ENCODE data around the gene DUSP8.

The DUSP8 gene

GRCh38 chr11:1571760-1572196, 293 bp downstream of the DUSP8 start:
- no peak overlapping the region for H3K4me2 ChIP-seq (ENCODE audit: low read depth, low read length, poor library complexity, severe bottlenecking)

GRCh38 chr11:1570896-1571759, 943 bp downstream of the DUSP8 start:
- Histone ChIP-seq H3K9me2 (replicated peaks; ENCODE audit: low read depth, low read length) (no peaks in the 10 kb centered on the region), H3K9ac (ENCODE audit: low read depth, low read length, poor library complexity, severe bottlenecking) (no peak overlapping the region), H2AFZ (ENCODE audit: low read length) (no peak overlapping the region), H3K9me3 (ENCODE audit: insufficient read depth, low read depth, low read length) (no peaks in the 10 kb centered on the region), H3K4me2 (ENCODE audit: low read depth, low read length, poor library complexity, severe bottlenecking) (no peak overlapping the region), H3K4me3 (ENCODE audit: low read length, poor library complexity, severe bottlenecking) (no peak overlapping the region), H3K4me1 (ENCODE audit: insufficient read depth, low read length, poor library complexity, severe bottlenecking) (no peaks in the 10 kb centered on the region), H4K20me1 (ENCODE audit: insufficient read depth, low read length, poor library complexity, severe bottlenecking) (no peaks in the 10 kb centered on the region), H3F3A (ENCODE audit: low read depth) (no peaks in the 10 kb centered on the region), H3K79me2 (ENCODE audit: insufficient read depth, low read length) (no peaks in the 10 kb centered on the region), H3K27me3 (ENCODE audit: insufficient read depth, low read length, poor library complexity, severe bottlenecking) (no peaks in the 10 kb centered on the region), H3K36me3 (ENCODE audit: insufficient read depth, low read length) (no peaks in the 10 kb centered on the region)
- no peak for TF ChIP-seq CTCF (conservative IDR thresholded peaks at IDR 0.05; ENCODE audit: low read length)
- no peak for TF ChIP-seq EZH2phosphoT487 (IDR thresholded peaks at IDR 0.05; ENCODE audit: borderline replicate concordance)

More at GRCh38 chr11:1571760-1572196, 293 bp downstream of the DUSP8 start:
- H2AFZ ChIP-seq (ENCODE audit: low read length) = no peak overlapping the region
- no peaks in the 10 kb centered on the region for H3K79me2 ChIP-seq (ENCODE audit: insufficient read depth, low read length)
- no peaks in the 10 kb centered on the region for H3K36me3 ChIP-seq (ENCODE audit: insufficient read depth, low read length)
- H3K9me2 ChIP-seq (replicated peaks; ENCODE audit: low read depth, low read length) = no peaks in the 10 kb centered on the region
- TF ChIP-seq CTCF (conservative IDR thresholded peaks at IDR 0.05; ENCODE audit: low read length) (no peak), EZH2phosphoT487 (IDR thresholded peaks at IDR 0.05; ENCODE audit: borderline replicate concordance) (no peak)
- H4K20me1 ChIP-seq (ENCODE audit: insufficient read depth, low read length, poor library complexity, severe bottlenecking) = no peaks in the 10 kb centered on the region
- no peaks in the 10 kb centered on the region for H3K9me3 ChIP-seq (ENCODE audit: insufficient read depth, low read depth, low read length)
- H3K4me3 ChIP-seq (ENCODE audit: low read length, poor library complexity, severe bottlenecking) = no peak overlapping the region
- H3K4me1 ChIP-seq (ENCODE audit: insufficient read depth, low read length, poor library complexity, severe bottlenecking) = no peaks in the 10 kb centered on the region
- no peaks in the 10 kb centered on the region for H3F3A ChIP-seq (ENCODE audit: low read depth)
- H3K27me3 ChIP-seq (ENCODE audit: insufficient read depth, low read length, poor library complexity, severe bottlenecking) = no peaks in the 10 kb centered on the region
- no peak overlapping the region for H3K9ac ChIP-seq (ENCODE audit: low read depth, low read length, poor library complexity, severe bottlenecking)

GRCh38 chr11:1570531-1570895, 1.6 kb downstream of the DUSP8 start:
- H3K9ac ChIP-seq (ENCODE audit: low read depth, low read length, poor library complexity, severe bottlenecking) = no peak overlapping the region
- no peaks in the 10 kb centered on the region for H3K79me2 ChIP-seq (ENCODE audit: insufficient read depth, low read length)
- H3K4me1 ChIP-seq (ENCODE audit: insufficient read depth, low read length, poor library complexity, severe bottlenecking) = no peaks in the 10 kb centered on the region
- H3K36me3 ChIP-seq (ENCODE audit: insufficient read depth, low read length) = no peaks in the 10 kb centered on the region
- no peak overlapping the region for H2AFZ ChIP-seq (ENCODE audit: low read length)
- no peak overlapping the region for H3K4me2 ChIP-seq (ENCODE audit: low read depth, low read length, poor library complexity, severe bottlenecking)
- no peaks in the 10 kb centered on the region for H3K27me3 ChIP-seq (ENCODE audit: insufficient read depth, low read length, poor library complexity, severe bottlenecking)
- no peaks in the 10 kb centered on the region for H3F3A ChIP-seq (ENCODE audit: low read depth)
- no peak for TF ChIP-seq EZH2phosphoT487 (IDR thresholded peaks at IDR 0.05; ENCODE audit: borderline replicate concordance)
- H3K9me2 ChIP-seq (replicated peaks; ENCODE audit: low read depth, low read length) = no peaks in the 10 kb centered on the region
- H3K9me3 ChIP-seq (ENCODE audit: insufficient read depth, low read depth, low read length) = no peaks in the 10 kb centered on the region
- no peaks in the 10 kb centered on the region for H4K20me1 ChIP-seq (ENCODE audit: insufficient read depth, low read length, poor library complexity, severe bottlenecking)
- H3K4me3 ChIP-seq (ENCODE audit: low read length, poor library complexity, severe bottlenecking) = no peak overlapping the region
